K562 (cell line): Measurements from ENCODE around the gene NDOR1. TPM values are rescaled to one million over a fixed set of nuclear protein-coding genes. Genes with fewer than 3 reads are reported as not detected.

Experiments used
- ATAC-seq: fragments of 200-7000 bp; cut with Tn5 transposase; 3 replicates; pipeline ENCODE4 v1.9.1; 2020; ENCODE audit warnings: moderate library complexity
- BruUV-seq: library from RNA; stranded (reverse); fragments of 400-500 nt; replicated peaks from 2 replicates; lab custom pipeline; 2021; lab: Mats Ljungman, UMichigan
- CTCF ChIA-PET: fragments of 300-600 bp; formaldehyde crosslinking; extraction: SDS; loops from one replicate; lab custom pipeline; 2021; ENCODE audit warnings: low intra/inter-chr PET ratio; lab: Yijun Ruan, JAX
- POLR2A ChIA-PET: fragments of 300-600, 350-650 bp; sonication (Branson Sonifier 250); formaldehyde crosslinking; extraction: SDS; loops from one replicate; lab custom pipeline; 2021; ENCODE audit warnings: antibody characterized with exemption, inconsistent platforms; lab: Yijun Ruan, JAX
- DNase-seq, 4 experiments: peaks; one replicate each; pipeline versions ENCODE4 v3.0.0 to v3.0.0-alpha.2; 2011 to 2018; ENCODE audit warnings: low spot score in 3 of 4, mixed read lengths in 3 of 4; ENCODE audit errors: extremely low read depth in 1 of 4
- FAIRE-seq: peaks from 2 replicates; lab custom pipeline; 2011; peaks lifted over from hg19 to GRCh38; lab: Jason Lieb, UNC
- H2AFZ ChIP-seq: 2 replicates; pipeline ENCODE4 v1.6.0; 2011; ENCODE audit warnings: low read depth, low read length, control low read depth, inconsistent platforms
- H3K27ac ChIP-seq: fragments of 200-600 bp; 3 replicates; pipeline ENCODE4 v1.8.0; 2011; ENCODE audit warnings: low read depth, mild to moderate bottlenecking, control low read depth, inconsistent platforms, low read length, moderate library complexity, mixed read lengths; ENCODE audit errors: extremely low read depth
- H3K27me3 ChIP-seq, 2 experiments: fragments of 300-600 bp in 1 of 2; 2 replicates in 1 of 2; 3 replicates in 1 of 2; pipeline versions ENCODE4 v1.6.0 to v1.8.0; 2011; ENCODE audit warnings: inconsistent platforms in 2 of 2, low read length in 2 of 2, mild to moderate bottlenecking in 1 of 2, mixed read lengths in 1 of 2, moderate library complexity in 1 of 2; ENCODE audit not compliant: control insufficient read depth in 2 of 2, insufficient read depth in 2 of 2
- H3K36me3 ChIP-seq: fragments of 300-600 bp; 3 replicates; pipeline ENCODE4 v1.8.0; 2011; ENCODE audit warnings: mild to moderate bottlenecking, low read length, inconsistent platforms; ENCODE audit not compliant: control insufficient read depth, insufficient read depth
- H3K4me1 ChIP-seq, 2 experiments: fragments of 200-600 bp in 1 of 2; replicated peaks in 1 of 2; 2 replicates in 1 of 2; 3 replicates in 1 of 2; pipeline versions ENCODE4 v1.5.1 to v1.8.0; 2011; ENCODE audit warnings: inconsistent platforms in 2 of 2, low read length in 2 of 2, mild to moderate bottlenecking in 1 of 2, mixed read lengths in 1 of 2, moderate library complexity in 1 of 2; ENCODE audit not compliant: control insufficient read depth in 2 of 2, insufficient read depth in 2 of 2
- H3K4me2 ChIP-seq: 2 replicates; pipeline ENCODE4 v1.6.1; 2011; ENCODE audit warnings: low read length, control low read depth, inconsistent platforms, mixed read lengths; ENCODE audit not compliant: insufficient read depth
- H3K4me3 ChIP-seq: fragments of 200-600 bp; sonication (generic), shearing (Covaris generic); 2 replicates; pipeline ENCODE4 v1.5.1; 2016; ENCODE audit warnings: control low read depth, inconsistent platforms
- H3K79me2 ChIP-seq: fragments of 200-600 bp; 3 replicates; pipeline ENCODE4 v1.8.0; 2011; ENCODE audit warnings: low read length, inconsistent platforms; ENCODE audit not compliant: control insufficient read depth, insufficient read depth
- H3K9ac ChIP-seq, 2 experiments: 2 replicates each; pipeline versions ENCODE4 v1.6.0 to v1.6.1; 2011; ENCODE audit warnings: low read depth in 2 of 2, low read length in 2 of 2, control low read depth in 1 of 2, inconsistent platforms in 1 of 2, mild to moderate bottlenecking in 1 of 2, mixed read lengths in 1 of 2; ENCODE audit not compliant: insufficient read depth in 1 of 2
- H3K9me1 ChIP-seq: one replicate; pipeline ENCODE4 v1.6.0; 2011; ENCODE audit warnings: inconsistent platforms, mild to moderate bottlenecking, low read length, moderate library complexity; ENCODE audit not compliant: control insufficient read depth, insufficient read depth
- H3K9me3 ChIP-seq: replicated peaks from 2 replicates; pipeline ENCODE4 v1.5.1; 2011; ENCODE audit warnings: low read depth, low read length, inconsistent platforms; ENCODE audit not compliant: control insufficient read depth, insufficient read depth
- H4K20me1 ChIP-seq: replicated peaks from 2 replicates; pipeline ENCODE4 v1.6.1; 2011; ENCODE audit warnings: low read length, inconsistent platforms, mixed read lengths; ENCODE audit not compliant: control insufficient read depth, insufficient read depth
- ETS2 ChIP-seq: IDR thresholded peaks from 2 replicates; pipeline ENCODE4 v1.6.1; 2016; ENCODE audit warnings: borderline replicate concordance, missing genetic modification characterization, mild to moderate bottlenecking, moderate library complexity, missing compliant biosample characterization; ENCODE audit not compliant: poor library complexity, severe bottlenecking
- GABPA ChIP-seq: fragments of 200-800 bp; sonication (Bioruptor generic); conservative IDR thresholded peaks from 2 replicates; pipeline ENCODE4 v1.6.1; 2016; ENCODE audit warnings: low read depth, missing genetic modification characterization, missing compliant biosample characterization
- KLF16 ChIP-seq: IDR thresholded peaks from 2 replicates; pipeline ENCODE4 v1.6.1; 2016; ENCODE audit warnings: antibody characterized with exemption
- KLF6 ChIP-seq: fragments of 250-450 bp; sonication (Bioruptor Pico); IDR thresholded peaks from 2 replicates; pipeline ENCODE4 v1.4.0; 2020; ENCODE audit warnings: mild to moderate bottlenecking, moderate library complexity, borderline replicate concordance
- NFIC ChIP-seq: fragments of 450-650 bp; IDR thresholded peaks from 2 replicates; pipeline ENCODE4 v1.6.1; 2017; ENCODE audit warnings: mild to moderate bottlenecking, inconsistent platforms
- POLR2A ChIP-seq: fragments of 450-650 bp; conservative IDR thresholded peaks from 2 replicates; pipeline ENCODE4 v1.6.1; 2016
- POLR2G ChIP-seq: fragments of 200-400 bp; formaldehyde crosslinking; IDR thresholded peaks from 2 replicates; pipeline ENCODE4 v1.6.1; 2017; ENCODE audit warnings: low read depth, mild to moderate bottlenecking, antibody characterized with exemption, low read length, moderate library complexity
- XRCC4 ChIP-seq: IDR thresholded peaks from one replicate; pipeline ENCODE4 v1.6.1; 2011; ENCODE audit not compliant: insufficient read depth, insufficient read length; ENCODE audit errors: extremely low read depth
- ZKSCAN1 ChIP-seq: fragments of 150-350 bp; IDR thresholded peaks from 2 replicates; pipeline ENCODE4 v1.6.1; 2016; ENCODE audit warnings: low read depth, low read length
- ZNF583 ChIP-seq: fragments of 250-450 bp; sonication (Bioruptor Pico); IDR thresholded peaks from 2 replicates; pipeline ENCODE4 v1.4.0; 2020
- WGBS: fragments of 100-300 bp; shearing (Covaris generic); methylation state at CpG from one replicate; pipeline ENCODE4 v1.1.6; 2016; ENCODE audit warnings: low coverage, mixed read lengths; ENCODE audit not compliant: insufficient coverage; ENCODE audit errors: missing lambda C conversion rate; 5-methylcytosine and 5-hydroxymethylcytosine counted together
- in situ Hi-C: fragments of 300-500 bp; cut with MboI; formaldehyde crosslinking; loops from 4 replicates; pipeline ENCODE4 v1.15.0; 2018; ENCODE audit warnings: inconsistent platforms, mixed read lengths
- intact Hi-C: fragments of 100-400 bp; cut with micrococcal nuclease; formaldehyde crosslinking; loops from 2 replicates; pipeline ENCODE4 v1.14.2; 2022
- polyA plus RNA-seq, 8 experiments: library from polyadenylated mRNA; depleted of rRNA in 4 of 8; stranded (reverse) in 5 of 8; unstranded in 3 of 8; fragments of >200 nt; fragmentation: Nextera tagmentation in 2 of 8; fragmentation: Illumina TruSeq in 1 of 8; extraction: Ambion mirVana in 2 of 8; extraction: Trizol in 1 of 8; gene quantifications; 2 replicates each; pipeline versions ENCODE4 v1.2.1 to v1.2.3, GENCODE V29; 2011 to 2014; ENCODE audit warnings: inconsistent platforms in 1 of 8, missing spikeins in 1 of 8
- total RNA-seq, 7 experiments: library from RNA; depleted of rRNA in 6 of 7; stranded (reverse); fragments of >200 nt in 6 of 7; fragmentation: Illumina TruSeq in 2 of 7; extraction: Trizol in 2 of 7; gene quantifications; 2 replicates each; pipeline versions ENCODE4 v1.2.1 to v1.2.3, GENCODE V29; 2011 to 2021; ENCODE audit warnings: low replicate concordance in 1 of 7
- TF ChIP-seq, protein P1 (sequence below): IDR thresholded peaks from 2 replicates; pipeline ENCODE4 v1.6.1; 2016; ENCODE audit warnings: missing genetic modification characterization, missing compliant biosample characterization
- TF ChIP-seq, protein P2 (sequence below): sonication (generic); formaldehyde crosslinking; IDR thresholded peaks from 2 replicates; pipeline ENCODE4 v1.8.0; 2022; ENCODE audit warnings: mild to moderate bottlenecking, missing genetic modification reagents
- TF ChIP-seq, protein P3 (sequence below), 3 experiments: IDR thresholded peaks in 2 of 3; conservative IDR thresholded peaks in 1 of 3; 2 replicates each; pipeline ENCODE4 v1.5.1; 2011 to 2012; ENCODE audit warnings: low read length in 3 of 3, mild to moderate bottlenecking in 3 of 3, control low read depth in 2 of 3, improper control_type of control experiment in 1 of 3, inconsistent platforms in 1 of 3, low read depth in 1 of 3, mixed read lengths in 1 of 3, moderate library complexity in 1 of 3; ENCODE audit not compliant: insufficient read depth in 2 of 3
- TF ChIP-seq, protein P4 (sequence below): sonication (generic); formaldehyde crosslinking; IDR thresholded peaks from 2 replicates; pipeline ENCODE4 v1.9.0; 2022; ENCODE audit warnings: mild to moderate bottlenecking, missing genetic modification reagents
- TF ChIP-seq, protein P5 (sequence below): sonication (generic); formaldehyde crosslinking; IDR thresholded peaks from 2 replicates; pipeline ENCODE4 v1.8.1; 2023; ENCODE audit warnings: mild to moderate bottlenecking, missing genetic modification reagents

Gene NDOR1
- total and polyA plus RNA-seq, 9 of the 15 experiments (the other 6 are each of a cell fraction or from before 2014, with no cell fraction given), result 0.06 to 36.9 (median 6.9) TPM

DNA sequence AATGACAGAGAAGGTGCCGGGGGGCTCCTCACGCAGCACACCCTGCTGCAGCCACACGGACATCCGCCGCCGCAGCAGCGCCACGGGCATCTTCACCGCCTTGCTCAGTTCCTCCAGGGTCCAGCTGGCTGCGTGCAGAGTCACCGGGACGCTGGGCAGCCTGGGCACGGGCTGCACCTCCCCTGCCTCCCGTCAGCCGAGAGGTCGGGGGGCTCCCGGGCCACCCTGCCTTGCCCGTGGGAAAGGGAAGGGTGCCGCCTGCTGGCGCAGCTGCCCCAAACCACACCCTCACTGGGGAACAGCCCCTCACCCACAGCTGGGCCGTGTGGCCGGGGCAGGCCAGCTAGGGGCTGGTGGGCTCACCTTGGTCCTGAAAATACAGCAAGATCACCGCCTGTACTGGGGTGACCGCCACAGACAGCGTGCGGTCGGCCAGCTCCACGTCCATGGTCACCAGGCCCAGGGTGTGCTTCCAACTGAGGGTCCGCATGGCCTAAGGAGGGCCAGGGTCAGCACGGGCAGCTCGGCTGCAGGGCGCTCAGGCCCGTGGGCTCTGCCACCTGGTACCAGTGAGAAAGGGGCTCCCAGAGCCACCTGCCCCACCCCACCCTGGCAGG, 30.0 kb upstream of the NDOR1 start:
- ChIA-PET CTCF (no interaction called here), POLR2A (interaction anchor here (0.6 to 1.8 kb wide), 3 partner anchors 18 to 84 kb away, joined by 3 to 7 read pairs (median 5); no protein-coding TSS in a partner anchor)
- no peak; the same call in 1 of the 3 replicates for ATAC-seq
- Histone ChIP-seq H3K4me3 (no peak overlapping the region), H3K4me1 (peaks cover 3 to 84% of the 10 kb centered on the region in 2 experiments; a peak in 3 of 5 replicates), H3K9me1 (no peaks in the 10 kb centered on the region), H3K9me3 (no peaks in the 10 kb centered on the region), H3K9ac (peak overlapping the region in 1 of 2 experiments; percentile 64; a peak in 2 of 4 replicates), H4K20me1 (0 out of 2 replicates have a peak, but pooled peaks cover 5% of the 10 kb centered on the region), H3K27me3 (peaks cover 0 to 7% of the 10 kb centered on the region in 2 experiments; a peak in 2 of 5 replicates), H3K27ac (no peak overlapping the region), H2AFZ (no peak overlapping the region), H3K36me3 (peaks cover 21% of the 10 kb centered on the region; the same call in 1 of the 3 replicates), H3K4me2 (no peak overlapping the region), H3K79me2 (no peaks in the 10 kb centered on the region)
- no TSS peak for BruUV-seq
- 65% methylated on average over 23 of the region's 33 CpGs for WGBS
- peak in 1 of 4 experiments; percentile 28 for DNase-seq
- in situ Hi-C loops, result no loop called here
- FAIRE-seq, result no peak
- intact Hi-C loops, result no loop called here
- TF ChIP-seq ZNF583 (CRISPR knock-in tag) (no peak), NFIC (no peak), ZKSCAN1 (no peak), ETS2 (tag) (no peak), GABPA (tag) (no peak), POLR2A (peak; percentile 45; the same call in 1 of the 2 replicates), KLF16 (no peak), KLF6 (CRISPR knock-in tag) (no peak), POLR2G (peak; percentile 78), XRCC4 (no peak)
- TF ChIP-seq, protein P1, sequence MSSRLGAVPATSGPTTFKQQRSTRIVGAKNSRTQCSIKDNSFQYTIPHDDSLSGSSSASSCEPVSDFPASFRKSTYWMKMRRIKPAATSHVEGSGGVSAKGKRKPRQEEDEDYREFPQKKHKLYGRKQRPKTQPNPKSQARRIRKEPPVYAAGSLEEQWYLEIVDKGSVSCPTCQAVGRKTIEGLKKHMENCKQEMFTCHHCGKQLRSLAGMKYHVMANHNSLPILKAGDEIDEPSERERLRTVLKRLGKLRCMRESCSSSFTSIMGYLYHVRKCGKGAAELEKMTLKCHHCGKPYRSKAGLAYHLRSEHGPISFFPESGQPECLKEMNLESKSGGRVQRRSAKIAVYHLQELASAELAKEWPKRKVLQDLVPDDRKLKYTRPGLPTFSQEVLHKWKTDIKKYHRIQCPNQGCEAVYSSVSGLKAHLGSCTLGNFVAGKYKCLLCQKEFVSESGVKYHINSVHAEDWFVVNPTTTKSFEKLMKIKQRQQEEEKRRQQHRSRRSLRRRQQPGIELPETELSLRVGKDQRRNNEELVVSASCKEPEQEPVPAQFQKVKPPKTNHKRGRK (tag), result no peak
- TF ChIP-seq, protein P2, sequence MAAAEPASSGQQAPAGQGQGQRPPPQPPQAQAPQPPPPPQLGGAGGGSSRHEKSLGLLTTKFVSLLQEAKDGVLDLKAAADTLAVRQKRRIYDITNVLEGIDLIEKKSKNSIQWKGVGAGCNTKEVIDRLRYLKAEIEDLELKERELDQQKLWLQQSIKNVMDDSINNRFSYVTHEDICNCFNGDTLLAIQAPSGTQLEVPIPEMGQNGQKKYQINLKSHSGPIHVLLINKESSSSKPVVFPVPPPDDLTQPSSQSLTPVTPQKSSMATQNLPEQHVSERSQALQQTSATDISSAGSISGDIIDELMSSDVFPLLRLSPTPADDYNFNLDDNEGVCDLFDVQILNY, result no peak
- TF ChIP-seq, protein P3, sequence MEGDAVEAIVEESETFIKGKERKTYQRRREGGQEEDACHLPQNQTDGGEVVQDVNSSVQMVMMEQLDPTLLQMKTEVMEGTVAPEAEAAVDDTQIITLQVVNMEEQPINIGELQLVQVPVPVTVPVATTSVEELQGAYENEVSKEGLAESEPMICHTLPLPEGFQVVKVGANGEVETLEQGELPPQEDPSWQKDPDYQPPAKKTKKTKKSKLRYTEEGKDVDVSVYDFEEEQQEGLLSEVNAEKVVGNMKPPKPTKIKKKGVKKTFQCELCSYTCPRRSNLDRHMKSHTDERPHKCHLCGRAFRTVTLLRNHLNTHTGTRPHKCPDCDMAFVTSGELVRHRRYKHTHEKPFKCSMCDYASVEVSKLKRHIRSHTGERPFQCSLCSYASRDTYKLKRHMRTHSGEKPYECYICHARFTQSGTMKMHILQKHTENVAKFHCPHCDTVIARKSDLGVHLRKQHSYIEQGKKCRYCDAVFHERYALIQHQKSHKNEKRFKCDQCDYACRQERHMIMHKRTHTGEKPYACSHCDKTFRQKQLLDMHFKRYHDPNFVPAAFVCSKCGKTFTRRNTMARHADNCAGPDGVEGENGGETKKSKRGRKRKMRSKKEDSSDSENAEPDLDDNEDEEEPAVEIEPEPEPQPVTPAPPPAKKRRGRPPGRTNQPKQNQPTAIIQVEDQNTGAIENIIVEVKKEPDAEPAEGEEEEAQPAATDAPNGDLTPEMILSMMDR (IDR thresholded peaks at IDR 0.05 in 2 of 3, conservative IDR thresholded peaks at IDR 0.05 in 1 of 3; ENCODE audit: insufficient read depth in 2 of 3, low read depth in 1 of 3, low read length in 3 of 3), result peak in 2 of 3 experiments; percentile 27 to 30; a peak in 3 of 6 replicates
- TF ChIP-seq, protein P4, sequence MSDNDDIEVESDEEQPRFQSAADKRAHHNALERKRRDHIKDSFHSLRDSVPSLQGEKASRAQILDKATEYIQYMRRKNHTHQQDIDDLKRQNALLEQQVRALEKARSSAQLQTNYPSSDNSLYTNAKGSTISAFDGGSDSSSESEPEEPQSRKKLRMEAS (CRISPR knock-in tag), result 0 out of 2 replicates have a peak, but pooled peaks have one; percentile 31
- TF ChIP-seq, protein P5, sequence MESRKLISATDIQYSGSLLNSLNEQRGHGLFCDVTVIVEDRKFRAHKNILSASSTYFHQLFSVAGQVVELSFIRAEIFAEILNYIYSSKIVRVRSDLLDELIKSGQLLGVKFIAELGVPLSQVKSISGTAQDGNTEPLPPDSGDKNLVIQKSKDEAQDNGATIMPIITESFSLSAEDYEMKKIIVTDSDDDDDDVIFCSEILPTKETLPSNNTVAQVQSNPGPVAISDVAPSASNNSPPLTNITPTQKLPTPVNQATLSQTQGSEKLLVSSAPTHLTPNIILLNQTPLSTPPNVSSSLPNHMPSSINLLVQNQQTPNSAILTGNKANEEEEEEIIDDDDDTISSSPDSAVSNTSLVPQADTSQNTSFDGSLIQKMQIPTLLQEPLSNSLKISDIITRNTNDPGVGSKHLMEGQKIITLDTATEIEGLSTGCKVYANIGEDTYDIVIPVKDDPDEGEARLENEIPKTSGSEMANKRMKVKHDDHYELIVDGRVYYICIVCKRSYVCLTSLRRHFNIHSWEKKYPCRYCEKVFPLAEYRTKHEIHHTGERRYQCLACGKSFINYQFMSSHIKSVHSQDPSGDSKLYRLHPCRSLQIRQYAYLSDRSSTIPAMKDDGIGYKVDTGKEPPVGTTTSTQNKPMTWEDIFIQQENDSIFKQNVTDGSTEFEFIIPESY, result peak; percentile 67
